ENCODE results near the gene DYNC1LI1.

The DYNC1LI1 gene

GRCh38 chr3:32557640-32558352, 12.9 kb downstream of the DYNC1LI1 start:
- H3K4me3 ChIP-seq (ENCODE audit: control insufficient read depth, low read depth, low read length) = no peak overlapping the region
- TF ChIP-seq, protein P1, sequence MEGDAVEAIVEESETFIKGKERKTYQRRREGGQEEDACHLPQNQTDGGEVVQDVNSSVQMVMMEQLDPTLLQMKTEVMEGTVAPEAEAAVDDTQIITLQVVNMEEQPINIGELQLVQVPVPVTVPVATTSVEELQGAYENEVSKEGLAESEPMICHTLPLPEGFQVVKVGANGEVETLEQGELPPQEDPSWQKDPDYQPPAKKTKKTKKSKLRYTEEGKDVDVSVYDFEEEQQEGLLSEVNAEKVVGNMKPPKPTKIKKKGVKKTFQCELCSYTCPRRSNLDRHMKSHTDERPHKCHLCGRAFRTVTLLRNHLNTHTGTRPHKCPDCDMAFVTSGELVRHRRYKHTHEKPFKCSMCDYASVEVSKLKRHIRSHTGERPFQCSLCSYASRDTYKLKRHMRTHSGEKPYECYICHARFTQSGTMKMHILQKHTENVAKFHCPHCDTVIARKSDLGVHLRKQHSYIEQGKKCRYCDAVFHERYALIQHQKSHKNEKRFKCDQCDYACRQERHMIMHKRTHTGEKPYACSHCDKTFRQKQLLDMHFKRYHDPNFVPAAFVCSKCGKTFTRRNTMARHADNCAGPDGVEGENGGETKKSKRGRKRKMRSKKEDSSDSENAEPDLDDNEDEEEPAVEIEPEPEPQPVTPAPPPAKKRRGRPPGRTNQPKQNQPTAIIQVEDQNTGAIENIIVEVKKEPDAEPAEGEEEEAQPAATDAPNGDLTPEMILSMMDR (conservative IDR thresholded peaks at IDR 0.05; ENCODE audit: control insufficient read depth, insufficient read depth, low read depth, low read length) = no peak
- no peak for DNase-seq (ENCODE audit: low read depth)

DNA sequence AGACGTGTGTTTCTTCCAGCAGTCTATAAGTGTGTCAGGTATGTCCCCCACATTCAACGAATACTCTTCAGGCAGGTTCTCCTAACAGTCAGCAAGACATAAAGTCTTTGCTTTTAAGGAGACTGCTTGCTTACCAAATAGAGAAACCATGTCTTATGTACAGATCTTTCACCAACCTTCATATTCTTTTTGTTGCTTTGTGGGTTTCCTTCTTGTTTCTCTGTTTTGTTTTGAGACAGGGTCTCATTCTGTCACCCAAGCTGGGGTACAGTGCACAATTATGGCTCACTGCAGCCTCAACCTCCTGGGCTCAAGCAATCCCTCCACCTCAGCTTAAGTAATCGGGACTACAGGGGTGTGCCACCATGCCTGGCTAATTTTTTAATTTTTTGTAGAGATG, 14.3 kb downstream of the DYNC1LI1 start:
- H3K4me3 ChIP-seq (ENCODE audit: control insufficient read depth, low read depth, low read length) = no peak overlapping the region
- DNase-seq (ENCODE audit: low read depth) = no peak
- TF ChIP-seq, protein P1 (conservative IDR thresholded peaks at IDR 0.05; ENCODE audit: control insufficient read depth, insufficient read depth, low read depth, low read length) = no peak

DNA sequence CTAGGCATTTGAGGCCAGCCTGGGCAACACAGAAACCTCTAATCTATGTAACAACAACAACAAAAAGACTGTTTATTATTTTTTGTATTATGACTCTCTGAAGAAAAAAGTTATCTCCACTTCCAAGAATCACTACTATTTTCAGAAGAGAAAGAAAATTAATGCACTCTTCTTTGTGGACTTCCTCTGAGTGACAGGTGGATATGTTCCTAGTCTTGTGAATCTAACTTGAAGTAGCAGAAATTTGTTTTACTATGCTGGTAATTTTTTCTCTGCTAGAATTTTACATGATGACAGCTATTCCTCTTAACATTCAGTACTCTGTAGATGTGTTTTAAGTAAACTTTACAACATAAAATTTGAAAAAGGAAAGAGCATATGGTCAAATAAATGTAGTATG, 16.7 kb downstream of the DYNC1LI1 start:
- TF ChIP-seq, protein P1 (conservative IDR thresholded peaks at IDR 0.05; ENCODE audit: control insufficient read depth, insufficient read depth, low read depth, low read length) = no peak
- H3K4me3 ChIP-seq (ENCODE audit: control insufficient read depth, low read depth, low read length) = no peak overlapping the region
- no peak for DNase-seq (ENCODE audit: low read depth)

DNA sequence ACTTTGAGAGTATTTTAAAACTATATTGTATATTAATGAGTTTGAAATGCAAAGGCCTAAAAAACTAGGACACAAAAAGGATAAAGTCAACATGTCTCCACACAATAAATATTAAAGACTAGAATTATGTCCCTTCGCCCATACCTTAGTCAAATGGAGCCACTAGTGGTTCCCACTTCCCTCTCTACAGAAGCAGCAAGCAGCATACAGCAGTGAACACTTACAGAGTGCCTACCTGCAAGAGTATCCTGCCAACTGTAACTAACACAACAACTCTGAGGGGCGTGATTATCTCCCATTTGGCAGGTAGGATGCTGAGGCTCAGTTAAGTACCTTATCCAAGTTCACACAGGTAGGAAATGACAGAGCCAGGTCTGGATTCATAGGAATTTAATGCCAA, 17.2 kb downstream of the DYNC1LI1 start:
- H3K4me3 ChIP-seq (ENCODE audit: control insufficient read depth, low read depth, low read length) = no peak overlapping the region
- TF ChIP-seq, protein P1 (conservative IDR thresholded peaks at IDR 0.05; ENCODE audit: control insufficient read depth, insufficient read depth, low read depth, low read length) = no peak
- DNase-seq (ENCODE audit: low read depth) = no peak

DNA sequence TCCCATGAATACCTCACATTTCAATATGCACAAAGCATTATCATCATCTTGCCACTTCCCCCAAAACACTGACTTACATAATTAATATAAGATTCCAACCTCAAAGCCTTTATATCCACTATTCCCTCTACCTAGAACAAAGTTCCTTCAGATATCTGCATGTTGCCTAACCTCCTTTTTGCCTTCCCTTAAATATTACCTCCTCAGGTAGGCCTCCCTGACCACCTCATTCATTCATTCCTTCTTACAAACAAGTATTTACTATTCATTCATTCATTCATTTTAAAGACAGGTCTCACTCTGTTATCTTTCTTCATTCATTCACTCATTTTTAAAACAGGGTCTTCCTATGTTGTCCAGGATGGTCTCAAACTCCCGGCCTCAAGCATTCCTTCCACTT, 18.6 kb downstream of the DYNC1LI1 start:
- no peak for DNase-seq (ENCODE audit: low read depth)
- no peak overlapping the region for H3K4me3 ChIP-seq (ENCODE audit: control insufficient read depth, low read depth, low read length)
- TF ChIP-seq, protein P1 (conservative IDR thresholded peaks at IDR 0.05; ENCODE audit: control insufficient read depth, insufficient read depth, low read depth, low read length) = no peak

GRCh38 chr3:32551496-32551895, 19.2 kb downstream of the DYNC1LI1 start:
- TF ChIP-seq, protein P1 (conservative IDR thresholded peaks at IDR 0.05; ENCODE audit: control insufficient read depth, insufficient read depth, low read depth, low read length) = no peak
- no peak overlapping the region for H3K4me3 ChIP-seq (ENCODE audit: control insufficient read depth, low read depth, low read length)
- DNase-seq (ENCODE audit: low read depth) = no peak

Measured in fibroblast of mammary gland (primary cell).